Activated CD8-positive, alpha-beta T cell treated with anti-CD3 and anti-CD28 coated beads for 36 hours (primary cell): ENCODE results near the gene WARS2. TPM values are rescaled to one million over a fixed set of nuclear protein-coding genes. Genes with fewer than 3 reads are reported as not detected.

Experiments
- ATAC-seq: fragments of 200-7000 bp; cut with Tn5 transposase; one replicate; pipeline ENCODE4 v1.10.0; 2021; ENCODE audit warnings: mild to moderate bottlenecking, moderate library complexity
- CTCF ChIA-PET: fragments of 350-600 bp; sonication (Branson Sonifier 250); formaldehyde crosslinking; loops from one replicate; lab custom pipeline; 2021; ENCODE audit warnings: antibody characterized with exemption; lab: Charles Lee
- POLR2A ChIA-PET: fragments of 350-600 bp; sonication (Branson Sonifier 250); formaldehyde crosslinking; loops from one replicate; lab custom pipeline; 2021; ENCODE audit warnings: antibody characterized with exemption; lab: Charles Lee
- DNase-seq: peaks from one replicate; pipeline ENCODE4 v3.0.0-alpha.2; 2020
- H3K27ac Mint-ChIP-seq: one replicate; pipeline ENCODE4 v1.8.0; 2021; ENCODE audit warnings: mild to moderate bottlenecking, mixed read lengths
- H3K27me3 Mint-ChIP-seq: one replicate; pipeline ENCODE4 v1.8.0; 2021; ENCODE audit warnings: mixed read lengths
- H3K36me3 Mint-ChIP-seq: one replicate; pipeline ENCODE4 v1.8.0; 2021; ENCODE audit warnings: low read depth, mixed read lengths
- H3K4me1 Mint-ChIP-seq: one replicate; pipeline ENCODE4 v1.8.0; 2021; ENCODE audit warnings: low read depth, mixed read lengths
- H3K4me3 Mint-ChIP-seq: one replicate; pipeline ENCODE4 v1.8.0; 2021; ENCODE audit warnings: mild to moderate bottlenecking, moderate library complexity, mixed read lengths
- H3K9me3 Mint-ChIP-seq: one replicate; pipeline ENCODE4 v1.8.0; 2021; ENCODE audit warnings: mixed read lengths
- intact Hi-C: fragments of 100-400 bp; cut with micrococcal nuclease; formaldehyde crosslinking; loops from one replicate; pipeline ENCODE4 v1.10.0; 2022
- total RNA-seq, 2 experiments: library from RNA; stranded (reverse); gene quantifications; one replicate each; pipeline ENCODE4 v1.2.3, GENCODE V29; 2021
- TF ChIP-seq, protein P1 (sequence below): fragments of 200-600 bp; IDR thresholded peaks from one replicate; pipeline ENCODE4 v1.8.0; 2022; ENCODE audit warnings: antibody characterized with exemption, mild to moderate bottlenecking

The WARS2 gene
- total RNA-seq, 2 experiments from 2014 or later = 22.3 to 23.7 TPM

GRCh38 chr1:119015547-119015946 is 124.9 kb downstream of the WARS2 start:
- peaks cover 15% of the 10 kb centered on the region for H3K9me3 Mint-ChIP-seq
- H3K4me1 Mint-ChIP-seq = no peaks in the 10 kb centered on the region
- peaks cover 38% of the 10 kb centered on the region for H3K36me3 Mint-ChIP-seq
- DNase-seq (no peak), ATAC-seq (no peak)
- TF ChIP-seq, protein P1, sequence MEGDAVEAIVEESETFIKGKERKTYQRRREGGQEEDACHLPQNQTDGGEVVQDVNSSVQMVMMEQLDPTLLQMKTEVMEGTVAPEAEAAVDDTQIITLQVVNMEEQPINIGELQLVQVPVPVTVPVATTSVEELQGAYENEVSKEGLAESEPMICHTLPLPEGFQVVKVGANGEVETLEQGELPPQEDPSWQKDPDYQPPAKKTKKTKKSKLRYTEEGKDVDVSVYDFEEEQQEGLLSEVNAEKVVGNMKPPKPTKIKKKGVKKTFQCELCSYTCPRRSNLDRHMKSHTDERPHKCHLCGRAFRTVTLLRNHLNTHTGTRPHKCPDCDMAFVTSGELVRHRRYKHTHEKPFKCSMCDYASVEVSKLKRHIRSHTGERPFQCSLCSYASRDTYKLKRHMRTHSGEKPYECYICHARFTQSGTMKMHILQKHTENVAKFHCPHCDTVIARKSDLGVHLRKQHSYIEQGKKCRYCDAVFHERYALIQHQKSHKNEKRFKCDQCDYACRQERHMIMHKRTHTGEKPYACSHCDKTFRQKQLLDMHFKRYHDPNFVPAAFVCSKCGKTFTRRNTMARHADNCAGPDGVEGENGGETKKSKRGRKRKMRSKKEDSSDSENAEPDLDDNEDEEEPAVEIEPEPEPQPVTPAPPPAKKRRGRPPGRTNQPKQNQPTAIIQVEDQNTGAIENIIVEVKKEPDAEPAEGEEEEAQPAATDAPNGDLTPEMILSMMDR = no peak
- ChIA-PET POLR2A (no interaction called here), CTCF (no interaction called here)
- intact Hi-C loops = no loop called here
- H3K27me3 Mint-ChIP-seq = peaks cover 13% of the 10 kb centered on the region
- no peak overlapping the region for H3K27ac Mint-ChIP-seq
- no peak overlapping the region for H3K4me3 Mint-ChIP-seq

- TF ChIP-seq, protein P1 = no peak
- H3K27me3 Mint-ChIP-seq = peaks cover 40% of the 10 kb centered on the region
- ChIA-PET POLR2A (no interaction called here), CTCF (no interaction called here)
- ATAC-seq (no peak), DNase-seq (no peak)
- H3K36me3 Mint-ChIP-seq = peaks cover 19% of the 10 kb centered on the region
- H3K27ac Mint-ChIP-seq = no peak overlapping the region
- peaks cover 8% of the 10 kb centered on the region for H3K4me1 Mint-ChIP-seq
- H3K9me3 Mint-ChIP-seq = peaks cover 10% of the 10 kb centered on the region
- H3K4me3 Mint-ChIP-seq = no peak overlapping the region
- intact Hi-C loops = no loop called here
These were observed 128.1 kb downstream of the WARS2 start for GRCh38 chr1:119012383-119012782.

DNA sequence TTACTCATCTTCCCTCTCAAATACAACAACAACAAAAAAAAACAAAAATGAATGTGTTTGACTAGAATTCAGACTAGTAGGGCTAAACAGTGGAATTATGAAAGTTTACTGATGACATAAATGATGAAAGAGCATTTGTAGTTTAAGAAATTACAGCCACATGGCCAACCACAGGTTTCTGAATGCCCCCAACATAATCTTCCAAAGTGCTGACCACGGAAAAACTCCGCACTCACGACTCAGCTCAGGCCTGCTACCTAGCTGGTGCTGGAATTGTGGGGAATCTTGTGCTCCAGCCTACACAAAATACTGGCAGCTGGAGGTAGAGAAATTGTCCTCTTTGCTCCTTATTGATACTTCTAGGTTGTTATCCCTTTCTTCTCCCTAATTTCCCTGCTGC is 128.7 kb downstream of the WARS2 start:
- peaks cover 44% of the 10 kb centered on the region for H3K27me3 Mint-ChIP-seq
- TF ChIP-seq, protein P1 = no peak
- DNase-seq (no peak), ATAC-seq (no peak)
- H3K27ac Mint-ChIP-seq = no peak overlapping the region
- intact Hi-C loops = no loop called here
- H3K4me1 Mint-ChIP-seq = peaks cover 8% of the 10 kb centered on the region
- H3K4me3 Mint-ChIP-seq = no peak overlapping the region
- H3K9me3 Mint-ChIP-seq = peaks cover 10% of the 10 kb centered on the region
- POLR2A ChIA-PET = interaction anchor here (0.8 kb wide), 1 partner anchor 13 kb away, joined by 3 read pairs; no protein-coding TSS in a partner anchor
- H3K36me3 Mint-ChIP-seq = peaks cover 19% of the 10 kb centered on the region
- CTCF ChIA-PET = no interaction called here

GRCh38 chr1:119011116-119011515 is 129.3 kb downstream of the WARS2 start:
- peaks cover 10% of the 10 kb centered on the region for H3K9me3 Mint-ChIP-seq
- no peak overlapping the region for H3K27ac Mint-ChIP-seq
- intact Hi-C loops = no loop called here
- H3K4me3 Mint-ChIP-seq = no peak overlapping the region
- POLR2A ChIA-PET = interaction anchor here (0.8 kb wide), 1 partner anchor 13 kb away, joined by 3 read pairs; no protein-coding TSS in a partner anchor
- H3K27me3 Mint-ChIP-seq = peaks cover 50% of the 10 kb centered on the region
- TF ChIP-seq, protein P1 = no peak
- H3K4me1 Mint-ChIP-seq = peaks cover 8% of the 10 kb centered on the region
- DNase-seq (no peak), ATAC-seq (no peak)
- peaks cover 24% of the 10 kb centered on the region for H3K36me3 Mint-ChIP-seq
- CTCF ChIA-PET = interaction anchor here (1.5 kb wide), 1 partner anchor 25 kb away, joined by 3 read pairs; no protein-coding TSS in a partner anchor

GRCh38 chr1:119010201-119010600 is 130.3 kb downstream of the WARS2 start:
- no peak overlapping the region for H3K27ac Mint-ChIP-seq
- TF ChIP-seq, protein P1 = no peak
- no peak for DNase-seq
- ATAC-seq = no peak
- peaks cover 9% of the 10 kb centered on the region for H3K9me3 Mint-ChIP-seq
- H3K27me3 Mint-ChIP-seq = peaks cover 57% of the 10 kb centered on the region
- H3K4me1 Mint-ChIP-seq = peaks cover 10% of the 10 kb centered on the region
- peaks cover 28% of the 10 kb centered on the region for H3K36me3 Mint-ChIP-seq
- no peak overlapping the region for H3K4me3 Mint-ChIP-seq
- POLR2A ChIA-PET = no interaction called here
- CTCF ChIA-PET = interaction anchor here (0.6 to 1.5 kb wide), 2 partner anchors 24 to 34 kb away, joined by 3 read pairs; no protein-coding TSS in a partner anchor
- intact Hi-C loops = no loop called here
